Measurements from ENCODE around the gene LMCD1.

- TF ChIP-seq CTCF (IDR thresholded peaks at IDR 0.05) = no peak
- TF ChIP-seq POLR2A (IDR thresholded peaks at IDR 0.05) = no peak
Observed at GRCh38 chr3:8456412-8456811, 45.2 kb upstream of the LMCD1 start.
